OCI-LY7 (cell line): ENCODE measurements around the gene TOX3.

Experiments
- EZH2phosphoT487 ChIP-seq: fragments of 200-600 bp; sonication (generic); IDR thresholded peaks from 2 replicates; pipeline ENCODE4 v1.6.1; 2018; ENCODE audit warnings: low read depth, borderline replicate concordance, mild to moderate bottlenecking, mixed run types, antibody characterized with exemption, low read length, moderate library complexity, mixed read lengths
- TF ChIP-seq, protein P1 (sequence below): fragments of 200-600 bp; sonication (generic); conservative IDR thresholded peaks from 2 replicates; pipeline ENCODE4 v1.5.1; 2014; ENCODE audit warnings: mild to moderate bottlenecking, antibody characterized with exemption, low read length, moderate library complexity, mixed read lengths

DNA sequence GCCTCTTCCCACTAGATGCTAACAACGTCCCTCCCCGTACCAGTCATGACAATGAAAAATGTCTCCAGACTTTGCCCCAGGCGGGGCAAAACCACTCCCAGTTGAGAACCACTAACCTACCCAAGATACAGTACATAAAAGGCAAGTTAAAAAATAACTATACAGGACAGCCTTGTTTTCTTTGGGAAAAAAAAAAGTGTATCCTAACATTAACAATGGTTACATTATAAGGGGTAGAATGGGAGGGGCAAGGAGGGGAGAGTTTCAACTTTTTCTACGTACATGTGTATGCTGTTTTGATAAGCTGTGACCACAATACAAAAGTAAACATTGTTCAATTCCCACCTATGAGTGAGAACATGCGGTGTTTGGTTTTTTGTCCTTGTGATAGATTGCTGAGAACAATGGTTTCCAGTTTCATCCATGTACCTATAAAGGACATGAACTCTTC is 94.9 kb downstream of the TOX3 start:
- TF ChIP-seq, protein P1, sequence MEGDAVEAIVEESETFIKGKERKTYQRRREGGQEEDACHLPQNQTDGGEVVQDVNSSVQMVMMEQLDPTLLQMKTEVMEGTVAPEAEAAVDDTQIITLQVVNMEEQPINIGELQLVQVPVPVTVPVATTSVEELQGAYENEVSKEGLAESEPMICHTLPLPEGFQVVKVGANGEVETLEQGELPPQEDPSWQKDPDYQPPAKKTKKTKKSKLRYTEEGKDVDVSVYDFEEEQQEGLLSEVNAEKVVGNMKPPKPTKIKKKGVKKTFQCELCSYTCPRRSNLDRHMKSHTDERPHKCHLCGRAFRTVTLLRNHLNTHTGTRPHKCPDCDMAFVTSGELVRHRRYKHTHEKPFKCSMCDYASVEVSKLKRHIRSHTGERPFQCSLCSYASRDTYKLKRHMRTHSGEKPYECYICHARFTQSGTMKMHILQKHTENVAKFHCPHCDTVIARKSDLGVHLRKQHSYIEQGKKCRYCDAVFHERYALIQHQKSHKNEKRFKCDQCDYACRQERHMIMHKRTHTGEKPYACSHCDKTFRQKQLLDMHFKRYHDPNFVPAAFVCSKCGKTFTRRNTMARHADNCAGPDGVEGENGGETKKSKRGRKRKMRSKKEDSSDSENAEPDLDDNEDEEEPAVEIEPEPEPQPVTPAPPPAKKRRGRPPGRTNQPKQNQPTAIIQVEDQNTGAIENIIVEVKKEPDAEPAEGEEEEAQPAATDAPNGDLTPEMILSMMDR = no peak
- TF ChIP-seq EZH2phosphoT487 = no peak
